Nephron (organoid): Measurements from ENCODE around the gene ESR1.

Experiments used
- H3K27ac Mint-ChIP-seq, 3 experiments: 2 replicates each; pipeline ENCODE4 v1.8.0; 2020; ENCODE audit warnings: mixed read lengths in 3 of 3, mild to moderate bottlenecking in 2 of 3, moderate library complexity in 1 of 3
- H3K27me3 Mint-ChIP-seq: 2 replicates; pipeline ENCODE4 v1.8.0; 2021; ENCODE audit warnings: low read depth, mild to moderate bottlenecking, moderate library complexity, mixed read lengths
- H3K36me3 Mint-ChIP-seq: 2 replicates; pipeline ENCODE4 v1.8.0; 2020; ENCODE audit warnings: low read depth, mixed read lengths
- H3K4me1 Mint-ChIP-seq: 2 replicates; pipeline ENCODE4 v1.8.0; 2020; ENCODE audit warnings: mixed read lengths
- H3K4me3 Mint-ChIP-seq, 3 experiments: 2 replicates each; pipeline ENCODE4 v1.8.0; 2020; ENCODE audit warnings: mild to moderate bottlenecking in 3 of 3, mixed read lengths in 3 of 3, moderate library complexity in 2 of 3
- H3K9me3 Mint-ChIP-seq: 2 replicates; pipeline ENCODE4 v1.8.0; 2020; ENCODE audit warnings: mixed read lengths
- TF ChIP-seq, protein P1 (sequence below), 3 experiments: fragments of 200-600 bp; sonication (generic); IDR thresholded peaks; one replicate each; pipeline ENCODE4 v1.5.0; 2021; ENCODE audit warnings: antibody characterized with exemption in 3 of 3; ENCODE audit not compliant: unreplicated experiment in 3 of 3

ESR1 gene

GRCh38 chr6:152151920-152152319 is 344.4 kb downstream of the ESR1 start:
- H3K4me1 Mint-ChIP-seq = peaks cover 11% of the 10 kb centered on the region
- H3K36me3 Mint-ChIP-seq = peaks cover 61% of the 10 kb centered on the region
- H3K27ac Mint-ChIP-seq = peak overlapping the region in 2 of 3 experiments; percentile 15 to 25
- H3K4me3 Mint-ChIP-seq = no peak overlapping the region
- no peaks in the 10 kb centered on the region for H3K9me3 Mint-ChIP-seq
- TF ChIP-seq, protein P1, sequence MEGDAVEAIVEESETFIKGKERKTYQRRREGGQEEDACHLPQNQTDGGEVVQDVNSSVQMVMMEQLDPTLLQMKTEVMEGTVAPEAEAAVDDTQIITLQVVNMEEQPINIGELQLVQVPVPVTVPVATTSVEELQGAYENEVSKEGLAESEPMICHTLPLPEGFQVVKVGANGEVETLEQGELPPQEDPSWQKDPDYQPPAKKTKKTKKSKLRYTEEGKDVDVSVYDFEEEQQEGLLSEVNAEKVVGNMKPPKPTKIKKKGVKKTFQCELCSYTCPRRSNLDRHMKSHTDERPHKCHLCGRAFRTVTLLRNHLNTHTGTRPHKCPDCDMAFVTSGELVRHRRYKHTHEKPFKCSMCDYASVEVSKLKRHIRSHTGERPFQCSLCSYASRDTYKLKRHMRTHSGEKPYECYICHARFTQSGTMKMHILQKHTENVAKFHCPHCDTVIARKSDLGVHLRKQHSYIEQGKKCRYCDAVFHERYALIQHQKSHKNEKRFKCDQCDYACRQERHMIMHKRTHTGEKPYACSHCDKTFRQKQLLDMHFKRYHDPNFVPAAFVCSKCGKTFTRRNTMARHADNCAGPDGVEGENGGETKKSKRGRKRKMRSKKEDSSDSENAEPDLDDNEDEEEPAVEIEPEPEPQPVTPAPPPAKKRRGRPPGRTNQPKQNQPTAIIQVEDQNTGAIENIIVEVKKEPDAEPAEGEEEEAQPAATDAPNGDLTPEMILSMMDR (IDR thresholded peaks at IDR 0.05; ENCODE audit: unreplicated experiment in 3 of 3) = no peak
- H3K27me3 Mint-ChIP-seq = no peaks in the 10 kb centered on the region

- Mint-ChIP-seq H3K4me1 (peaks cover 11% of the 10 kb centered on the region), H3K36me3 (peaks cover 51% of the 10 kb centered on the region), H3K9me3 (no peaks in the 10 kb centered on the region), H3K4me3 (no peak overlapping the region), H3K27me3 (no peaks in the 10 kb centered on the region), H3K27ac (no peak overlapping the region)
- TF ChIP-seq, protein P1 (IDR thresholded peaks at IDR 0.05; ENCODE audit: unreplicated experiment in 3 of 3) = no peak
Observed at GRCh38 chr6:152154559-152155356, 347.3 kb downstream of the ESR1 start.

DNA sequence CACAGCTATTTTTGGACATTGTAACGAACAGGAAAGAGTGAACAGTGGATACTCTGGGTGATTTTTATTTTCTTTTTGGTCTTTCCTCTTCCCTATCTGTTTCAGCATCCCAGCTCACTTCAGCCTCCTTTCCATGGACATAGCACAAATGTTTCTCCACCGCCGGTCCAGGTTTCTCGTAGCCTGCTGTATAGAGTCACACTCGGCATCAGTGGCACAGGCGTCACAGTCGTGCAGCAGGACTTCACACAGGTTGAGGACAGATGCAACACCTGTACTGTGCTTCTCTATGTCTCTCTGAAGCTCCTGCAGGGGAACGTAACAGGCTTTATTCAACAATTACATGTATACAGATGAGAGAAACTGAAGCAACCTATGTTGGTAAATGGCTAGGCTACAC is 348.3 kb downstream of the ESR1 start:
- no peaks in the 10 kb centered on the region for H3K27me3 Mint-ChIP-seq
- no peak overlapping the region for H3K4me3 Mint-ChIP-seq
- peaks cover 15% of the 10 kb centered on the region for H3K4me1 Mint-ChIP-seq
- no peak overlapping the region for H3K27ac Mint-ChIP-seq
- TF ChIP-seq, protein P1 (IDR thresholded peaks at IDR 0.05; ENCODE audit: unreplicated experiment in 3 of 3) = no peak
- H3K36me3 Mint-ChIP-seq = peaks cover 40% of the 10 kb centered on the region
- no peaks in the 10 kb centered on the region for H3K9me3 Mint-ChIP-seq

- Mint-ChIP-seq H3K36me3 (peaks cover 32% of the 10 kb centered on the region), H3K4me1 (peaks cover 4% of the 10 kb centered on the region), H3K27me3 (no peaks in the 10 kb centered on the region), H3K27ac (no peak overlapping the region), H3K9me3 (no peaks in the 10 kb centered on the region), H3K4me3 (no peak overlapping the region)
- TF ChIP-seq, protein P1 (IDR thresholded peaks at IDR 0.05; ENCODE audit: unreplicated experiment in 3 of 3) = no peak
Observed at GRCh38 chr6:152160346-152160745, 352.9 kb downstream of the ESR1 start.

- Mint-ChIP-seq H3K27me3 (no peaks in the 10 kb centered on the region), H3K4me1 (peaks cover 12% of the 10 kb centered on the region), H3K36me3 (peaks cover 27% of the 10 kb centered on the region), H3K9me3 (no peaks in the 10 kb centered on the region), H3K27ac (no peak overlapping the region), H3K4me3 (no peak overlapping the region)
- TF ChIP-seq, protein P1 (IDR thresholded peaks at IDR 0.05; ENCODE audit: unreplicated experiment in 3 of 3) = no peak
Observed at GRCh38 chr6:152161501-152161900, 354.0 kb downstream of the ESR1 start.

GRCh38 chr6:152164957-152165356 is 357.5 kb downstream of the ESR1 start:
- no peaks in the 10 kb centered on the region for H3K9me3 Mint-ChIP-seq

More at GRCh38 chr6:152164957-152165356, 357.5 kb downstream of the ESR1 start:
- Mint-ChIP-seq H3K27me3 (no peaks in the 10 kb centered on the region), H3K36me3 (peaks cover 20% of the 10 kb centered on the region), H3K27ac (no peak overlapping the region), H3K4me3 (no peak overlapping the region), H3K4me1 (peaks cover 22% of the 10 kb centered on the region)
- TF ChIP-seq, protein P1 (IDR thresholded peaks at IDR 0.05; ENCODE audit: unreplicated experiment in 3 of 3) = no peak
